Activated CD4-positive, alpha-beta T cell treated with anti-CD3 and anti-CD28 coated beads for 1 hour (primary cell): ENCODE data around the gene PPP2R5B.

Experiments
- DNase-seq: peaks from one replicate; pipeline ENCODE4 v3.0.0-alpha.2; 2020

Gene PPP2R5B

GRCh38 chr11:64890522-64890939 lies 34.0 kb upstream of the PPP2R5B start:
- DNase-seq, result no peak

GRCh38 chr11:64891215-64891848 lies 33.2 kb upstream of the PPP2R5B start:
- DNase-seq, result no peak

GRCh38 chr11:64891880-64892279 lies 32.6 kb upstream of the PPP2R5B start:
- DNase-seq, result no peak

- no peak for DNase-seq
These were observed 32.1 kb upstream of the PPP2R5B start for GRCh38 chr11:64892411-64892831.

GRCh38 chr11:64892838-64893193 lies 31.7 kb upstream of the PPP2R5B start:
- DNase-seq, result no peak

GRCh38 chr11:64893194-64894069 lies 31.1 kb upstream of the PPP2R5B start:
- no peak for DNase-seq

GRCh38 chr11:64894070-64894811 lies 30.2 kb upstream of the PPP2R5B start:
- peak; percentile 84 for DNase-seq

- no peak for DNase-seq
These were observed 29.6 kb upstream of the PPP2R5B start for GRCh38 chr11:64894812-64895452.

GRCh38 chr11:64896448-64897022 lies 28.0 kb upstream of the PPP2R5B start:
- DNase-seq, result no peak

GRCh38 chr11:64897381-64898075 lies 27.0 kb upstream of the PPP2R5B start:
- DNase-seq, result no peak

- no peak for DNase-seq
These were observed 26.4 kb upstream of the PPP2R5B start for GRCh38 chr11:64898076-64898445.

GRCh38 chr11:64898541-64898940 lies 25.9 kb upstream of the PPP2R5B start:
- no peak for DNase-seq

GRCh38 chr11:64900263-64900678 lies 24.2 kb upstream of the PPP2R5B start:
- peak; percentile 53 for DNase-seq

GRCh38 chr11:64900774-64901173 lies 23.7 kb upstream of the PPP2R5B start:
- no peak for DNase-seq

- DNase-seq, result no peak
These were observed 22.2 kb upstream of the PPP2R5B start for GRCh38 chr11:64902102-64902900.

- no peak for DNase-seq
These were observed 21.1 kb upstream of the PPP2R5B start for GRCh38 chr11:64903291-64903833.

- no peak for DNase-seq
These were observed 18.8 kb upstream of the PPP2R5B start for GRCh38 chr11:64905516-64906313.

- no peak for DNase-seq
These were observed 18.2 kb upstream of the PPP2R5B start for GRCh38 chr11:64906314-64906635.

- DNase-seq, result no peak
These were observed 15.7 kb upstream of the PPP2R5B start for GRCh38 chr11:64908766-64909165.

GRCh38 chr11:64909653-64910343 lies 14.7 kb upstream of the PPP2R5B start:
- DNase-seq, result no peak
